ENCODE data around the gene ZSCAN10. TPM values are rescaled to one million over a fixed set of nuclear protein-coding genes. Genes with fewer than 3 reads are reported as not detected.

Gene ZSCAN10
- total and polyA plus RNA-seq, 9 of the 15 experiments (the other 6 are each of a cell fraction or from before 2014, with no cell fraction given): 0.22 TPM; not detected in 8

DNA sequence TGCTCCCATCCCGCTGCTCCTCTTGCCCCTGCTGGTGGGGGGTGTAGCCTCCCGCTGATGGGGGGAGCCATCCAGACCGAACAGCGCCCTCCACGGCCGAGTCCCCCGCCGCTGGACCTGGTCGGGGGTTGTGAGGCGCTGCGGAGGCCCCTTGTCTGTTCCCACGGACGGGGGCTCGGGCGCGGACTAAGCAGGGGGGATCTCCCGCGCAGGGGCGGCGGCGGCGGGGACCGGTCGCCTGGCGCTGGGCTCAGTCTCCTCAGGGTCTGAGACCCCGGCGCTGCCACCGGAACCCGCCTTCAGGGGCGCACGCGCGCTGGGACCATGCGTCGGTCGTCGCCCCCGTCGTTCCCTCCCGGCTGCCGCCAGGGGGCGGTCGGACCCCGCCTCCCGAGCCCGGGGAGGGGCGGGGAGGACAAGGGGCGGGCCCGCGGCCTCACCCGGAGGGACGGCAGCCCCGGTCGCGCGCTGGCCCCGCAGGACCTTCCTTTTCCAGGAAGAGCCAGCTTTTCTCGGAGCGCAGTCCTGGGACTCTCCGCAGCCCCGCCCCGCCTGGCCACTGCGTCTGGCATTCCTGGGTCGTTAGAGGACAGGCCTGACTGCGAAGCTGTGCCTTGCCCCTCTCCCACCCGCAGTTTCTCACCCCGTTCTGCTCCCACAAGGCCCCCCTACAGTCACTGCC is 39.9 kb downstream of the ZSCAN10 start (continued):
- TF ChIP-seq NKRF (IDR thresholded peaks at IDR 0.05; ENCODE audit: borderline replicate concordance): peak; percentile 46; the same call in 1 of the 2 replicates
- TF ChIP-seq, protein P1, sequence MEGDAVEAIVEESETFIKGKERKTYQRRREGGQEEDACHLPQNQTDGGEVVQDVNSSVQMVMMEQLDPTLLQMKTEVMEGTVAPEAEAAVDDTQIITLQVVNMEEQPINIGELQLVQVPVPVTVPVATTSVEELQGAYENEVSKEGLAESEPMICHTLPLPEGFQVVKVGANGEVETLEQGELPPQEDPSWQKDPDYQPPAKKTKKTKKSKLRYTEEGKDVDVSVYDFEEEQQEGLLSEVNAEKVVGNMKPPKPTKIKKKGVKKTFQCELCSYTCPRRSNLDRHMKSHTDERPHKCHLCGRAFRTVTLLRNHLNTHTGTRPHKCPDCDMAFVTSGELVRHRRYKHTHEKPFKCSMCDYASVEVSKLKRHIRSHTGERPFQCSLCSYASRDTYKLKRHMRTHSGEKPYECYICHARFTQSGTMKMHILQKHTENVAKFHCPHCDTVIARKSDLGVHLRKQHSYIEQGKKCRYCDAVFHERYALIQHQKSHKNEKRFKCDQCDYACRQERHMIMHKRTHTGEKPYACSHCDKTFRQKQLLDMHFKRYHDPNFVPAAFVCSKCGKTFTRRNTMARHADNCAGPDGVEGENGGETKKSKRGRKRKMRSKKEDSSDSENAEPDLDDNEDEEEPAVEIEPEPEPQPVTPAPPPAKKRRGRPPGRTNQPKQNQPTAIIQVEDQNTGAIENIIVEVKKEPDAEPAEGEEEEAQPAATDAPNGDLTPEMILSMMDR (IDR thresholded peaks at IDR 0.05 in 2 of 3, conservative IDR thresholded peaks at IDR 0.05 in 1 of 3; ENCODE audit: insufficient read depth in 2 of 3, low read depth in 1 of 3, low read length in 3 of 3): peak; percentile 87 to 95 (median 91)
- no peak for TF ChIP-seq PURB (CRISPR knock-in tag; IDR thresholded peaks at IDR 0.05; ENCODE audit: low read depth)
- TF ChIP-seq, protein P2, sequence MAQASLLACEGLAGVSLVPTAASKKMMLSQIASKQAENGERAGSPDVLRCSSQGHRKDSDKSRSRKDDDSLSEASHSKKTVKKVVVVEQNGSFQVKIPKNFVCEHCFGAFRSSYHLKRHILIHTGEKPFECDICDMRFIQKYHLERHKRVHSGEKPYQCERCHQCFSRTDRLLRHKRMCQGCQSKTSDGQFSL (CRISPR knock-in tag; IDR thresholded peaks at IDR 0.05): peak; percentile 99
- TF ChIP-seq, protein P2 (tag; IDR thresholded peaks at IDR 0.05): peak in 1 of 2 experiments; percentile 94; a peak in 2 of 4 replicates
- no peak for TF ChIP-seq ZNF124 (CRISPR knock-in tag; IDR thresholded peaks at IDR 0.05)
- peak; percentile 90 for TF ChIP-seq VEZF1 (CRISPR knock-in tag; IDR thresholded peaks at IDR 0.05)
- no peak for TF ChIP-seq SMAD3 (CRISPR knock-in tag; conservative IDR thresholded peaks at IDR 0.05)
- TF ChIP-seq NR2C1 (IDR thresholded peaks at IDR 0.05): no peak
- TF ChIP-seq NR2C1 (tag; IDR thresholded peaks at IDR 0.05): no peak
- peak; percentile 69 for TF ChIP-seq POLR2A (conservative IDR thresholded peaks at IDR 0.05)
